GM19193 (cell line): Measurements from ENCODE around the gene CATSPERD.

Experiments
- POLR2A ChIP-seq: IDR thresholded peaks from 4 replicates; pipeline ENCODE4 v1.6.1; 2011; ENCODE audit not compliant: insufficient read depth, insufficient read length; ENCODE audit errors: extremely low read depth

Gene CATSPERD

GRCh38 chr19:5782322-5782721, 61.9 kb downstream of the CATSPERD start:
- TF ChIP-seq POLR2A = peak; percentile 13

GRCh38 chr19:5782945-5783919, 62.8 kb downstream of the CATSPERD start:
- TF ChIP-seq POLR2A = no peak

- no peak for TF ChIP-seq POLR2A
Observed at GRCh38 chr19:5784581-5785147, 64.2 kb downstream of the CATSPERD start, which contains the start of gene PRR22. Gene PRR22 (minus strand): TSS chr19:5784746. CDS start chr19:5784660, 86 bp downstream.

GRCh38 chr19:5785423-5785822, 65.0 kb downstream of the CATSPERD start:
- no peak for TF ChIP-seq POLR2A

DNA sequence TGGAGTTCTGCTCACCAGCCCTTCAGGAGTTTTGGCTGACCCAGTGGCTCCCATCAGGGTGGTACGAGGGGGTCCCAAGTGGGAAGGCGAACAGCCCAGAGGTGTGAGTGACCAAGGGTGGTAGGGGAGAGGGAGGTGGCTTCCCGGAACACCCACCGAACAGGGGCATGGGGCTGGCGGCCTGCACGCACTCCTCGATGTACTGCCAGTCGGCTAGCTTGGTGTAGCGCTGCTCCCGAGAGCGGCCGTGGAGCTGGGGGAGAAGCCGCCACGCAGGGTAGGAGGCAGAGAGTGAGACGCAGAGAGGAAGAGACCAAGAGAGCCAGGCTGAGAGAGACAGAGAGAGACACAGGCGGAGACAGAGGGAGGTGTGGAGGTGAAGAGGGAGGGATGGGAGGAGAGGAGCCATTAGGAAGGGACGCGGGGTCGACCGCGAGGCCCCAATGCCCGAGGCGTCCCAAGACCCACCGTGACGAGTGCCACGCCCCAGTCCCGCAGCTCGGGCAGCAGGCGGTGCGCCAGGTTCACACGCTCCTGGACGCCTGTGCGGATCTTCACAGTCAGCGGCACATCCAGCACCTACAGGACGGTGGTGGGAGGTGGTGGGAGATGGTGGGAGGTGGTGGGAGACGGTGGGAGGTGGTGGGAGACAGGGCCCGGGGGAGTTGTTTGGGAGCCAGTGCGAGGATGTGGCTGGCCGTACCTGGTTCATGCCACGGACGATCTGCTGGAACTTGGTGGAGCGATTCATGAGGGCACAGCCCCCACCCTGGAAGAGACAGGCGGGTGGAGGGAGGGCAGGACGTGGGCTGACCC, 66.4 kb downstream of the CATSPERD start:
- TF ChIP-seq POLR2A = no peak

- no peak for TF ChIP-seq POLR2A
Observed at GRCh38 chr19:5787409-5788182, 67.2 kb downstream of the CATSPERD start.

GRCh38 chr19:5788422-5788821, 68.0 kb downstream of the CATSPERD start:
- TF ChIP-seq POLR2A = no peak

DNA sequence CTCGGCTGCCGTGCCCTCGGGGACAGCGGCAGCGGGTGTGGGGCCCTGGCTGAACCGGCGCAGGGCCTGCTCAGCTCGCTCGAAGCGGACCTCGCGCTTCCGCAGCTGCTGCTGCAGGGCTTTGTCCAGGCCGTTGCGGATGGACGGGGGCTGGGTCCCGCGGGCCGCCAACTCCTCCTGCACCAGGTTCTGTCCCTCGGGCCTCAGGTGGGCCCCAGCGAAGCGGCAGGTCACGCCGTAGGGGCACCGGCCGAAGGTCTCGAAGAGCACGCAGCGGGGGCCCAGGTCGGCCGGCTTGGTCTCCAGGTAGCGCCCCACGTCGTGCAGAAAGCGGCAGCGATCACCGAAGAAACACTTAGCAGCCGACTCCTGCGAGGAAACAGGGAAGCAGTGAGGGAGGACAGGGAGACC, 68.9 kb downstream of the CATSPERD start:
- TF ChIP-seq POLR2A = no peak

- no peak for TF ChIP-seq POLR2A
Observed at GRCh38 chr19:5789886-5790558, 69.6 kb downstream of the CATSPERD start.

DNA sequence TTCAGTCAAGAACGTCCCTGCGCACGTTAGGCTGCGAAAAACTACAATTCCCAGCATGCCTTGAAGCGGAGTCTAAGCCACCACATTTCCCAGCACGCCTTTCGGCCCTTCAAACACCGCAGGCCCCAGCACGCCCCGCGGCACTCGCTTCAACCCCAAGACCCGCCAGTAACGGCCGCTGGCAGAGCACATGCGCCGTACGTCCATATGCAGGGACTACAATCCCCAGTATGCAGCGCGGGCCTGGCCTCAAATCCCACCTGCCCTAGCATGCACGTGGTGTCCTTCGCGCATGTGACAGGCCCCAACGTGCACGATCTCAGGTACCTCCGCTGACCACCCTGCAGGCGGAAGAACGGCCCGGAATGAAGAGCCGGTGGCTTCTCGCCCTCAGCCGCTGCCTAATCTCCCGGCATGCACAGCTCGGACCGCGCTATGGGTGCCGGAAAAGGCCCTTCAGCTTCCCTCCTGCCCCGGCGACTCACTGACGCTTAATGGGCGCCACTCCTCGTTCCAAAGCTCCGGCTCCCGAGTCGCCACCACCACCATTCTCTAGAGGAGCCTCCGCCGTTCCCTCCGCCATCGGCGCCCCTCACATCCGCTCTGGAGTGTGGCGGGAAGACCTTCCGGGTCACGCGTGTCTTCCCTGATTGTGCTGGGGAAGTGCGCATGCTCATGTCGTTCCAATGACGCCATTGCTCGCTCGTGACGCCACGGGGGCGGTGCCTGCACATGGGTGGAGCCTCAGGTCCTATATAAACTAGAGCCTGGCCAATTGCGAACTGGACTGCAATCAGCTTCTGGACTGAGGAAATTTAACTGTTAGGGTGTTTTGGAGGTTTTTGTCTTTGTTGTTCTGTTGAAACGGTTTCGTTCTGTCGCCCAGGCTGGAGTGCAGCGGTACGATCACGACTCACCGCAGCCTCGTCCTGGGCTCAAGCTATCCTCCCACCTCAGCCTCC, 70.4 kb downstream of the CATSPERD start, which contains the start of gene DUS3L:
Gene DUS3L, minus strand, starts transcription at position 605 of the 962 bp plus-strand sequence. Its CDS starts 22 bp downstream, at position 583.
- peak; percentile 77 for TF ChIP-seq POLR2A

GRCh38 chr19:5792224-5792623, 71.8 kb downstream of the CATSPERD start:
- no peak for TF ChIP-seq POLR2A

- no peak for TF ChIP-seq POLR2A
Observed at GRCh38 chr19:5793188-5793587, 72.8 kb downstream of the CATSPERD start.

DNA sequence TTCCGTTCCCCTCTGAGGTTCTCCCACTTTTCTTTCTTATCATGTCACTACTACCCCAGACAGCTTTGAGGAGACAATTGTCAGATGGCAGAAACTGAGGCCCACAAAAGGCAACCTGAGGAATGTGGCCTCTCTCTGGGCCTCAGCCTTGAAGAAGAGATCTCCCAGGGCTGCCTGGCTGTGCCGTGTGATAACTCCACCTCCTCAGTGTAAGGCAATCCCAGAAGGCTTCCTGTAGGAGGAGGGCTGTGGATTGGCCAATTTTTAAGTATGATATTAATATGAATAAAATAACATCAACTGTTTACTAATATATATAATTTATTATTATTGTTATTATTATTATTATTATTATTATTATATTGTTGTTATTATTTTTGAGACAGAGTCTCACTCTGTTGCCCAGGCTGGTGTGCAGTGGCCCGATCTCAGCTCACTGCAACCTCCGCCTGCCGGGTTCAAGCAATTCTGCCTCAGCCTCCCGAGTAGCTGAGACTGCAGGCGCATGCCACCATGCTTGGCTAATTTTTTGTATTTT, 75.0 kb downstream of the CATSPERD start:
- no peak for TF ChIP-seq POLR2A

DNA sequence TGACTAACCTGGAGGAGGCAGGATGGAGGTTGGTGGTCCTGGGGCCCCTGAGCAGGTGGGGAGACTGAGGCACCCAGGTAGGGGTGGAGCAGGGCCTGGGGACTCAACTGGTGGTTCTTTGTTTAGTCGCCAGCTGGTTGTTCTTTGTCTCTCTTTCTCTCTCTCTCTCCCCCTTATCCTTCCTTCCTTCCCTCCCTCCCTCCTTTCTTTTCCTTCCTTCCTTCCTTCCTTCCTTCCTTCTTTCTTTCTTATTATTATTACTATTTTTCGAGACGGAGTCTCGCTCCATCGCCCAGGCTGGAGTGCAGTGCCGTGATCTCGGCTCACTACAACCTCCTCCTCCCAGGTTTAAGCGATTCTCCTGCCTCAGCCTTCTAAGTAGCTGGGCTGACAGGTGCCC, 77.8 kb downstream of the CATSPERD start:
- TF ChIP-seq POLR2A = no peak
